HL-60 (cell line): ENCODE measurements around the gene DLGAP5.

Source experiments
- GABPA ChIP-seq: IDR thresholded peaks from 2 replicates; pipeline ENCODE4 v1.6.1; 2012; ENCODE audit warnings: low read depth
- POLR2AphosphoS5 ChIP-seq: IDR thresholded peaks from 2 replicates; pipeline ENCODE4 v1.6.1; 2012; ENCODE audit warnings: low read depth
- TF ChIP-seq, protein P1 (sequence below): IDR thresholded peaks from one replicate; pipeline ENCODE4 v1.5.1; 2011; ENCODE audit warnings: low read length, control low read depth, inconsistent platforms; ENCODE audit not compliant: insufficient read depth

DNA sequence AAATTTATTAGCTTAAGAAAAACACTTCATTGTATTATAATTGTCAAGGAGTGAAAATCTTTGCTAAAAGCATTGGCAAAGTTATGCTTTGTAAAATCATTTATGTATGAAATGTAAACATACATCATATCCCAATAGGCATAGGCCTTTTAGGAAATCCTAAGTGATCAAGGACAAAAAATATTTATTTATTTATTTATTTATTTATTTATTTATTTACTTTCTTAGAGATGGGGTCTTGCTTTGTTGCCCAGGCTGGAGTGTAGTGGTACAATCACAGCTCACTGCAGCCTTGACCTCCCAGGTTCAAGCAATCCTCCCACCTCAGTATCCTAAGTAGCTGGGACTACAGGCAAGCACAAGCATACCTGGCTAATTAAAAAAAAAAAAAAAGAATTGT is 32.0 kb upstream of the DLGAP5 start:
- TF ChIP-seq, protein P1, sequence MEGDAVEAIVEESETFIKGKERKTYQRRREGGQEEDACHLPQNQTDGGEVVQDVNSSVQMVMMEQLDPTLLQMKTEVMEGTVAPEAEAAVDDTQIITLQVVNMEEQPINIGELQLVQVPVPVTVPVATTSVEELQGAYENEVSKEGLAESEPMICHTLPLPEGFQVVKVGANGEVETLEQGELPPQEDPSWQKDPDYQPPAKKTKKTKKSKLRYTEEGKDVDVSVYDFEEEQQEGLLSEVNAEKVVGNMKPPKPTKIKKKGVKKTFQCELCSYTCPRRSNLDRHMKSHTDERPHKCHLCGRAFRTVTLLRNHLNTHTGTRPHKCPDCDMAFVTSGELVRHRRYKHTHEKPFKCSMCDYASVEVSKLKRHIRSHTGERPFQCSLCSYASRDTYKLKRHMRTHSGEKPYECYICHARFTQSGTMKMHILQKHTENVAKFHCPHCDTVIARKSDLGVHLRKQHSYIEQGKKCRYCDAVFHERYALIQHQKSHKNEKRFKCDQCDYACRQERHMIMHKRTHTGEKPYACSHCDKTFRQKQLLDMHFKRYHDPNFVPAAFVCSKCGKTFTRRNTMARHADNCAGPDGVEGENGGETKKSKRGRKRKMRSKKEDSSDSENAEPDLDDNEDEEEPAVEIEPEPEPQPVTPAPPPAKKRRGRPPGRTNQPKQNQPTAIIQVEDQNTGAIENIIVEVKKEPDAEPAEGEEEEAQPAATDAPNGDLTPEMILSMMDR: no peak
- TF ChIP-seq GABPA: no peak
- no peak for TF ChIP-seq POLR2AphosphoS5
